HepG2 (cell line): ENCODE measurements around the gene MCM8. TPM values are rescaled to one million over a fixed set of nuclear protein-coding genes. Genes with fewer than 3 reads are reported as not detected.

Source experiments
- ATF5 ChIP-seq: sonication (generic); formaldehyde crosslinking; IDR thresholded peaks from 2 replicates; pipeline ENCODE4 v1.4.0; 2020; ENCODE audit warnings: mild to moderate bottlenecking, low read depth, missing genetic modification reagents
- CREM ChIP-seq, 2 experiments: sonication (generic) in 1 of 2; formaldehyde crosslinking in 1 of 2; IDR thresholded peaks; 2 replicates each; pipeline versions ENCODE4 v1.4.0 to v1.6.1; 2016 to 2020; ENCODE audit warnings: antibody characterized with exemption in 1 of 2, mild to moderate bottlenecking in 1 of 2, missing genetic modification reagents in 1 of 2
- EP300 ChIP-seq, 3 experiments: sonication (generic) in 1 of 3; formaldehyde crosslinking in 1 of 3; IDR thresholded peaks; 2 replicates each; pipeline versions ENCODE4 v1.5.1 to v1.6.1; 2011 to 2020; ENCODE audit warnings: low read depth in 2 of 3, low read length in 2 of 3, borderline replicate concordance in 1 of 3, improper control_type of control experiment in 1 of 3, mild to moderate bottlenecking in 1 of 3, missing genetic modification reagents in 1 of 3, moderate library complexity in 1 of 3
- ETV6 ChIP-seq: sonication (generic); formaldehyde crosslinking; conservative IDR thresholded peaks from 2 replicates; pipeline ENCODE4 v1.4.0; 2020; ENCODE audit warnings: missing genetic modification reagents
- GPN1 ChIP-seq: sonication (generic); formaldehyde crosslinking; IDR thresholded peaks from 2 replicates; pipeline ENCODE4 v1.5.1; 2020; ENCODE audit warnings: missing genetic modification reagents, borderline replicate concordance
- KDM5A ChIP-seq: fragments of 200-600 bp; sonication (generic); IDR thresholded peaks from 2 replicates; pipeline ENCODE4 v1.7.0; 2018; ENCODE audit warnings: antibody characterized with exemption, mild to moderate bottlenecking, low read length, borderline replicate concordance
- KLF12 ChIP-seq: sonication (generic); formaldehyde crosslinking; IDR thresholded peaks from 2 replicates; pipeline ENCODE4 v1.4.0; 2020; ENCODE audit warnings: missing genetic modification reagents, borderline replicate concordance
- MXD1 ChIP-seq: sonication (generic); formaldehyde crosslinking; IDR thresholded peaks from 2 replicates; pipeline ENCODE4 v1.4.0; 2020; ENCODE audit warnings: mild to moderate bottlenecking, missing genetic modification reagents
- PITX1 ChIP-seq: sonication (generic); formaldehyde crosslinking; IDR thresholded peaks from 2 replicates; pipeline ENCODE4 v1.5.1; 2020; ENCODE audit warnings: mild to moderate bottlenecking, missing genetic modification reagents
- RELA ChIP-seq: sonication (generic); formaldehyde crosslinking; IDR thresholded peaks from 2 replicates; pipeline ENCODE4 v1.4.0; 2020; ENCODE audit warnings: missing genetic modification reagents
- SCMH1 ChIP-seq: sonication (generic); formaldehyde crosslinking; IDR thresholded peaks from 2 replicates; pipeline ENCODE4 v1.9.0; 2021; ENCODE audit warnings: missing genetic modification reagents, mild to moderate bottlenecking, borderline replicate concordance
- SNRNP70 ChIP-seq: fragments of 200-400 bp; formaldehyde crosslinking; IDR thresholded peaks from 2 replicates; pipeline ENCODE4 v1.6.1; 2017; ENCODE audit warnings: mild to moderate bottlenecking, low read depth, low read length, moderate library complexity
- SRSF9 ChIP-seq: fragments of 200-400 bp; formaldehyde crosslinking; IDR thresholded peaks from 2 replicates; pipeline ENCODE4 v1.6.1; 2018; ENCODE audit warnings: borderline replicate concordance, mild to moderate bottlenecking, low read depth, low read length; ENCODE audit not compliant: insufficient read depth, poor library complexity, severe bottlenecking
- TBL1XR1 ChIP-seq: fragments of 150-350 bp; IDR thresholded peaks from 2 replicates; pipeline ENCODE4 v1.6.1; 2014; ENCODE audit warnings: borderline replicate concordance, low read length; ENCODE audit not compliant: partially characterized antibody
- TMF1 ChIP-seq: sonication (generic); formaldehyde crosslinking; IDR thresholded peaks from 2 replicates; pipeline ENCODE4 v1.8.1; 2022; ENCODE audit warnings: low read depth, missing genetic modification reagents
- ZBTB33 ChIP-seq: sonication (generic); formaldehyde crosslinking; IDR thresholded peaks from 2 replicates; pipeline ENCODE4 v1.4.0; 2020; ENCODE audit warnings: missing genetic modification reagents
- ZKSCAN5 ChIP-seq: sonication (generic); formaldehyde crosslinking; IDR thresholded peaks from 2 replicates; pipeline ENCODE4 v1.5.1; 2020; ENCODE audit warnings: mild to moderate bottlenecking, missing genetic modification reagents
- ZNF12 ChIP-seq: sonication (generic); formaldehyde crosslinking; IDR thresholded peaks from 2 replicates; pipeline ENCODE4 v1.5.0; 2020; ENCODE audit warnings: missing genetic modification reagents
- ZNF136 ChIP-seq: sonication (generic); formaldehyde crosslinking; IDR thresholded peaks from 2 replicates; pipeline ENCODE4 v1.8.1; 2022; ENCODE audit warnings: low read depth, mild to moderate bottlenecking, moderate library complexity, missing genetic modification reagents
- ZNF549 ChIP-seq: sonication (generic); formaldehyde crosslinking; IDR thresholded peaks from 2 replicates; pipeline ENCODE4 v1.5.0; 2020; ENCODE audit warnings: missing genetic modification reagents
- ZNF557 ChIP-seq: sonication (generic); formaldehyde crosslinking; IDR thresholded peaks from 2 replicates; pipeline ENCODE4 v1.4.0; 2020; ENCODE audit warnings: missing genetic modification reagents
- ZNF563 ChIP-seq: sonication (generic); formaldehyde crosslinking; IDR thresholded peaks from 2 replicates; pipeline ENCODE4 v1.8.0; 2022; ENCODE audit warnings: mild to moderate bottlenecking, moderate library complexity, missing genetic modification reagents
- ZNF678 ChIP-seq: sonication (generic); formaldehyde crosslinking; IDR thresholded peaks from 2 replicates; pipeline ENCODE4 v1.4.0; 2020; ENCODE audit warnings: mild to moderate bottlenecking, missing genetic modification reagents
- ZNF720 ChIP-seq: sonication (generic); formaldehyde crosslinking; IDR thresholded peaks from 2 replicates; pipeline ENCODE4 v1.4.0; 2020; ENCODE audit warnings: missing genetic modification reagents
- ZNF878 ChIP-seq: sonication (generic); formaldehyde crosslinking; IDR thresholded peaks from 2 replicates; pipeline ENCODE4 v1.8.1; 2023; ENCODE audit warnings: mild to moderate bottlenecking, missing genetic modification reagents, moderate library complexity
- ZSCAN20 ChIP-seq: sonication (generic); formaldehyde crosslinking; IDR thresholded peaks from 2 replicates; pipeline ENCODE4 v1.4.0; 2020; ENCODE audit warnings: missing genetic modification reagents, mild to moderate bottlenecking, borderline replicate concordance
- polyA plus RNA-seq, 8 experiments: library from polyadenylated mRNA; depleted of rRNA in 3 of 8; stranded (reverse) in 7 of 8; unstranded in 1 of 8; fragments of >200 nt; fragmentation: Illumina TruSeq in 4 of 8; extraction: Trizol in 4 of 8; gene quantifications; 2 replicates each; pipeline versions ENCODE4 v1.2.1 to v1.2.3, GENCODE V29; 2011 to 2016; ENCODE audit warnings: low read depth in 4 of 8, missing spikeins in 1 of 8, mixed read lengths in 1 of 8; ENCODE audit not compliant: insufficient read depth in 1 of 8
- total RNA-seq, 5 experiments: library from RNA; depleted of rRNA; stranded (reverse); fragments of >200 nt; fragmentation: Illumina TruSeq; extraction: Trizol; gene quantifications; 2 replicates each; pipeline ENCODE4 v1.2.3, GENCODE V29; 2016; ENCODE audit warnings: low read depth in 1 of 5

The MCM8 gene
- total and polyA plus RNA-seq, 2 of the 13 experiments (the other 11 are each of a cell fraction or from before 2014, with no cell fraction given) = 11.5 to 59.3 TPM

GRCh38 chr20:6007529-6008103 is 57.2 kb downstream of the MCM8 start (continued):
- TF ChIP-seq KDM5A = peak; percentile 84
- TF ChIP-seq TBL1XR1 = peak; percentile 100
- TF ChIP-seq ATF5 (CRISPR knock-in tag) = no peak
- no peak for TF ChIP-seq SRSF9
- TF ChIP-seq KLF12 (CRISPR knock-in tag) = no peak; the same call in 1 of the 2 replicates
- peak; percentile 27; the same call in 1 of the 2 replicates for TF ChIP-seq RELA (CRISPR knock-in tag)
- TF ChIP-seq CREM (IDR thresholded peaks at IDR 0.05) = peak; percentile 95
- TF ChIP-seq CREM (CRISPR knock-in tag; IDR thresholded peaks at IDR 0.05) = no peak
- TF ChIP-seq ZNF878 (CRISPR knock-in tag) = no peak
- TF ChIP-seq ZSCAN20 (CRISPR knock-in tag) = 0 out of 2 replicates have a peak, but pooled peaks have one; percentile 60
- no peak for TF ChIP-seq ETV6 (CRISPR knock-in tag)
- TF ChIP-seq ZNF549 = no peak
- TF ChIP-seq GPN1 = no peak
- no peak for TF ChIP-seq ZNF563 (CRISPR knock-in tag)
- peak; percentile 77; the same call in 1 of the 2 replicates for TF ChIP-seq ZNF12 (CRISPR knock-in tag)
- peak; percentile 89 for TF ChIP-seq PITX1 (CRISPR knock-in tag)
- peak; percentile 84 to 96; a peak in 3 of 4 replicates for TF ChIP-seq EP300 (IDR thresholded peaks at IDR 0.05; ENCODE audit: low read depth in 2 of 2, low read length in 2 of 2)
- peak; percentile 90 for TF ChIP-seq EP300 (CRISPR knock-in tag; IDR thresholded peaks at IDR 0.05; ENCODE audit: borderline replicate concordance)
- TF ChIP-seq TMF1 (CRISPR knock-in tag) = peak; percentile 78
- no peak for TF ChIP-seq SNRNP70
- no peak for TF ChIP-seq ZNF720
- no peak; the same call in 1 of the 2 replicates for TF ChIP-seq ZNF678 (CRISPR knock-in tag)
- TF ChIP-seq SCMH1 (CRISPR knock-in tag) = no peak
- no peak for TF ChIP-seq ZBTB33 (CRISPR knock-in tag)
- no peak for TF ChIP-seq ZNF557 (CRISPR knock-in tag)
- no peak for TF ChIP-seq ZKSCAN5 (CRISPR knock-in tag)
- no peak for TF ChIP-seq ZNF136 (CRISPR knock-in tag)
- TF ChIP-seq MXD1 (CRISPR knock-in tag) = no peak
